CD4-positive, alpha-beta T cell treated with Interleukin-10 for 1 hour (primary cell): ENCODE data around the gene PARD3B.

Experiments used
- DNase-seq: peaks from one replicate; pipeline ENCODE4 v3.0.0-alpha.2; 2020

PARD3B gene

DNA sequence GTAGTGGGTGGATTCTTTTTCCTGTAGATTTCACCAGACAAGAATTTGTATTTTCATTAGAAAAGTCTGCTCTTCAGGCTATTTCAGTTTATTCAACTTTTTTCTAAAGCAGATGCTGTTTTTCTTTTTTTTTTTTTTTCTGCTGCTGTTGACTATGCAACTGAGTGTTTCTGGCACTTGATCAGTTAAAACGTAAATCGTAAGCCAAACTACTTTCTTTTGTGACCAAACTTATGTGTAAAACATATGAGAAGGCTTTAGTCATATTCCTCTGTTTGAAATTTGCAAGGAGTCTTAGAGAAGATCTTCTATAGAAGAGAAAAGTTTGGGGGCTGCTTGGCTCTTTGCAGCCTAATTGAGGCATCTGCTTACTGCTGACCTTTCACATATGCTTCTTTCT is 170.1 kb downstream of the PARD3B start:
- no peak for DNase-seq

DNA sequence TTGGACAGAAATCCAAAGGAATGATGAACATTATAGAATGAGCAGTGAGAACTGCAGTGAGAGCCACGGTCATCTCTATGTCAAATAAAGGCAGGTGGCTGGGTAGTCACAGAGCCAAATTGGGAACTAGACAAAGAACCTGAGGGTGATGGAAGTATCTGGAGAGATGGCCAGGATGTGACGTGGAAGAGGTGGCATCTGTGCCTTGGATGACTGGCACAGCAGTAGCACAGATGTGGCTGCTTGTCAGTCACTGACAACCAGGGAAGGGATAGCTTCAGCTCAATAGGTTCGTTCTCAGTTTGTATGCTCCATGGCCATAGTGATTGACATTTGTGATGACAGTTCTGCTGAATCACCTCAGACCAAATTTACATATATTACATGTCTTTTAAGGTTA is 172.3 kb downstream of the PARD3B start:
- DNase-seq, result no peak

DNA sequence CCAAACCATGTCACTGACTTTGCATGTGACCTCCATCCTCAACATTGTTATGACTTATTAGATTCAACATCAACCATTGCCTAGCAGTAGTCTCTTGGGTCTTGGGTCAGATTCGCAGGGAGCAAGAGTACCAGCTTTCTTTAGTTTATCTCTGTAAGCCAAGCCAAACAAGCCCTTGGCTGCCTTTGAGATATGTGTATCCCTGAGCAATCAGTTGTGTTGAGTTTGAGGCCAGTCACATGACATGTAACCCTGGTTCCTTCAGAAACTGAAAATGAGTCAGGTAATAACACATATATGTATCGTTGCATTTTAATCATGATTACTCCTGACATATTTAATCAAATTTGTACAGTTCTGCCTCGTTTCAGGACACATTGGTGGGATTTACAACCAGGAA is 173.3 kb downstream of the PARD3B start:
- no peak for DNase-seq

DNA sequence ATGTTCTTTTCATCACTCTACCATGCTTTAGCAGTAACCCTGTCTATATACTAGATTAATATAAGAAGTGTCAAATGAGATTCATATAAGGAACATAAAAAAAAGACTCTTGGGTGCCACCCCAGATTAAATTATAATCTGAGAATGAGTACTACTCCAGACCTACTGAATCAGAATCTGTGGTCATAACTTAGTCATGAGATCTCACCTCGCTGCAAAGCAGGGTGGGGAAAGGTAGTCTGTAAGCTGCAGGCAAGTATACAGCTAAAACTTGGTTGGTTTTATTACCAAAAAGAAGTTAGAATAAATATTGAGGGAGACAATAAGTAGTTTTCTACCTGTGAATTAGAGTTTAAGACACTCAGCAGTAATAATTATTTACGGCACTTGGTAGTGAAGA is 175.6 kb downstream of the PARD3B start:
- no peak for DNase-seq

DNA sequence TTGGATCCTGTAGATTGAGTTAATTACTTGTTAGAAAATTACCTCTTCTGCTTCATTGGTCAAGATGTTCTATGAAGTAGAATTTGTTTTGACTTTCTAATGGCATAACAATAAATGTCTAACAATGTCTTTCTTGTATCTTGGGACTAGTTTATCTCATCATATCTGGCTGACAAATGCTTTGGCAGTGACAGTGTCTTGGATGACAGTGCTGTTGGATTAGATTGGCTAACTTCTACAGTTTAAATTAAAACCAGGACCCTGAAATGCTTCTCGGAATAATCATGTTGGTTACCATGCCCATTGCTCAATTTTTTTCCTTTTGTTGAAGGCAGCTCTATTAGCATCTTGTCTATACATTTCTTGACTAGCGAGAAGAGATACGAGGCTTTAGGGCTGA is 176.9 kb downstream of the PARD3B start:
- DNase-seq, result no peak

DNA sequence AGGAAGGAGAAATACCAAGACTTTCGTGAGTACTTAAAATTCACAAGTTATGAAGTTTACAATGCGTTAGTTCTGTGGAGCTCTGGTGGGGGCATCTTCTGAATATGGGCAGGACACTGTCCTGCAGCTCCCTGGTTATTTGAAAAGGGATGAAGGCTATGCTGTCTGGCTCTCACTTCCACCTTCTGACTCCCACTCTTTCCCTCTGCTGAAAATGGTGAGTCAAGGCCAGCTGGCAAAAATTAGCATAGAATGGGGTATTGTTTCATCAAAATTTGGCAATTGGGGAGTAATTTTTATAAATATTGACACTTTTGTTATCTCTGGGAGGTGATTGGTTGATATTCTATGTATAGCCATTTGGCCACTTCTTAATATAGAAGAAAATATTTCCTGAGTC is 177.4 kb downstream of the PARD3B start:
- no peak for DNase-seq

DNA sequence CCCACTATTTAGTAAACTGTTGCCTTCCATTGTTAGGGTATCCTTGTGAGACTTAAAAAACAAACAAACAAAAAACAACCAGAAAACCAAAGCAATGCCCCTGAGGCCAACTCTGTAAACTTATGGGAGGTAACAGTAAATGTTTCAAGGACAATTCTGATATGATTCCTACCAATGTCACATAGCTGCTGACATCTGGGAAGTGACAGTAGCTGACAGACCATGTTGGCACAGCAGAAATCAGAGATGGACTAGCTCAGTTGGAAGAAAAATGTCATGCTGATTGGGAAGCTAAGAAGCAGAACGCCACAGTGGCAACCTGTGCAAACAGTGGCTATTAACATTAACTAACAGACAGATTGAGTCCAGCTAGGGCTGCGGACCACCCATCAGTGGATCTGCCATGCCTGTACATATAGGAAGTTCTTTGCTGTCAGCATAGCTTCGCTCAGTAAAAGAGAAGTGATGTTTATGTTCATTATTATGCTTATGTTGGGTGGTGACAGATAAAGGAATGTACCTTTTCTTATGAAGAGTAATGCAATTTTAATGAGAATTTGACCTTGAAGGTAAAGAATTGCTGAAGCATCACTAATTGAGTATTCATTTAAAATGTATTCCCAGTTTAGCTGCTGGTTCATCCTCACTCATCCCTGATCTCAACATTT is 180.6 kb downstream of the PARD3B start:
- no peak for DNase-seq

DNA sequence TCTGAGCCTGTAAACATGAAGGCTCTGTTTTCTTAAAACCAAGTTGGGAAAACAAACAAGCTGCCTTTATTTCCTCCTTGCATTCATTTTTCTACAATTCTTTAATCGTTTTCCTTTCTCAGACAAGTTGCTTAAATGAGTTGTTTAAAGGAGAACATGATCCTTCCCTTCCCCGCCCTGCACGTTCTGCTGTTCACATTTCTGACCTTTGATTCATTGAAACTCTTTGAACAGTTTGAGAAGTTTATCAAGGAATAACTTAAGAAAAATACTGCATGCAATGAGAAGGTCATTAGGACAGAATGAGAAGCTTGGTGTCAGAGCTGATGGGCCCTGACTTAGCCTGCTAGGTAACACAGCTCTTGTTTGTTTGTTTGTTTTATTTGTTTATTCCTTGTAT is 181.6 kb downstream of the PARD3B start:
- DNase-seq, result no peak

DNA sequence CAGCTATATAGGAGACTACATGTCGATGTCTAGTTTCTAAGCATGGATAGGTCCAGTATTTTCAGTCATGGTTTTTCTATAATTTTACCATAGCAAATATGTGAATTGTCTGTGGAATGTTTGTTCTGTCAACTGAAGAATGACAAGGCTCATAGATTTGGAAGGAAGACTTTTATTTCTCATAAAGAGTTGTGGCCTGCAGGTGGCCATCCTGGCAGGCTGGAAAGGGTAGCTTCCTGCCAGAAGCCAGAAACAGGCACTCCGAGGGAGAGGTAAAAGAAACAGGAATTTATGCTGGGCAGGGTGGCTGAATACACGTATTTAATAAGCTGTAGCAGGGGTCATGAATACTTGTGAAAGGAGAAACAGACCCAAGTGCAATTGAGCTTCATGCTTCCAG is 182.1 kb downstream of the PARD3B start:
- no peak for DNase-seq

DNA sequence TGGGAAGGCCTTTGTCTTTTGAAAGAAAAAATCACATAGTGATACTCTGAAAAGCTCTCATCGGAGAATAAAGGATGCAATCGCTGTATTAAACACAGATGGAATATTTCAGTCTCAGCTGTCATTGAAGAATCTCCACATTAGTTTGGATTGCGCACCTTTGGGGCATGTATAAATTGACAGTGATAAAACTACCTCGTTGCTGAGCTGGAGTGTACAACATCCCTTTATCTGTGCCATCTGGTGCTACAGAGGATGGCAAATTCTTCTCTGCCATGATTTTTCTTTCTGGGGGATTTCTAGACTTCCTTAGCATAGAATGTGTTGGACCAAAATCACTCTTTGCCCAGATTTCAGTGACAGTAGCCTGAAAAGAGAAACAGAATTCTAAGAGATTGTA is 185.3 kb downstream of the PARD3B start:
- no peak for DNase-seq

DNA sequence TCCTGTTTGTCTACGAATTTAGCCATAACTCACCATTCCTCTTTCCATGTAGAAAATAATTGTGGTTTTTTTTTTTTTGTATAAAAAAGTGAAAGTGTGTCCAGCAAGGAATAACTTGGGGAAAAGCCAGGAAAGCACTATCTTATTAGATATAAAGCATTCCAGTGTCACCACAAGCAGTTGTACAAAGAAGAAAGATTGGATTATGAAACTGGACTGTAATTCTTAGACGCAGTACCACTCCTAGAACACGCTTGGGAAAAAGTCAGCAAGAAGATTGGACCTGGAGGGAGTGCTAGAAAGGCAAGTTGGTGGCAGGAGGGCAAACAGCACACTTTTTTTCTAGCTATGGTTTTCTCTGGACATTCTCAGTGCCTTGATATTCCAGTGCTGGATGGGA is 186.7 kb downstream of the PARD3B start:
- DNase-seq, result no peak

DNA sequence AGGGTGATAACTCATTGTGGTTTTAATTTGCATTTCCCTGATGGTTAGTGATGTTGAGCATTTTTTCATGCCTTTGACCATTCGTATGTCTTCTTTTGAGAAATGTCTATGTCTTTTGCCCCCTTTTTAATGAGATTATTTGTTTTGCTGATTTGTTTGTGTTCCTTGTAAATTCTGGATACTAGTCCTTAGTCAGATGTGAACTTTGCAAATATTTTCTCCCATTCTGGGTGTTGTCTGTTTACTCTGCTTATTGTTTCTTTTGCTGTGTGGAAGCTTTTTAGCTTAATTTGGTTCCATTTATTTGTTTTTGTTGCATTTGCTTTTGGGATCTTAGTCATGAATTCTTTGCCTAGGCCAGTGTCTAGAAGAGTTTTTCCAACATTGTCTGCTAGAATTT is 192.0 kb downstream of the PARD3B start:
- DNase-seq, result no peak

DNA sequence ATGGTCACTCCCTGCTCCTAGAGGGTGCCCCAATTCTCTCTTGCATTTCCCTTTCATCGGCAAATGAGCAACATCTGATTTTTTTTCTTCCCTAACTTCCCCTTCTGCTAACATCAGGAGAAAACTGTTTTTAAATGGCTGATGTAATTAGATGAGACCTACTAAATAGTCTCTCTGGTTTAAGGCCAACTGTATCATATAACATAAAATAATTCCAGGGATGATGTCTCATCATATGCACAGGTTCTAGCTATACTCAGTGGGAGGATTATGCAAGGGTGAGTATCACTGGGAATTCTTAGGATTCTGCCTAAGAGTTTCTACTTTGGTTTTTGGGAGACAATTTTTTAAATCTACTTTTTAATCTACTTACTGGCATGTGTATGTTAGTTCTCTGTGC is 193.4 kb downstream of the PARD3B start:
- DNase-seq, result no peak

DNA sequence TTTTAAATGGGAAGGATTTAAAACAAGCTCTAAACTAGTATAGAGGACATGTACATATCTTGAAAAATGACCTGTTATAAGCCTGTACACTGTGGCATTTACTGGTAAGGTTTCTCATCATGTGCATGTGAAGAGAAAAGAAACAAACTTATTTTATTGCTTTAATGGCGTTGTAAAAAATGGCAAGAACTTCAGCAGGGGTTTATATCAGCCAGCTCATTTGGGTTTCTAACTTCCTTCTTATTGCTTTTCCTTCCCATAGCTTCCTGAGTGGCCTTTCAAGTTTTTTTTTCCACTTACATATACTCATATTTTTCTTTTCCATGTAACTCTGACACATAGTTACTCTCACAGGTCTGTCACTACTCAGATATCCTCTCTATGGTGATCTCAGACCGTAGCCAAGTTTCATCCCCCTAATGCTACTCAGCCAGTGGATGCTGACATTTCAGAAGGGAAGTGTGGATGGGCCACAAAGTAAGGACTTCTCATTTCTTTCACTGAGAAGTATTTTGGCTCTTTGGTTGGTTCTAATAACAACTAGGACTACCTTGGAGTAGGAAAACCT is 198.2 kb downstream of the PARD3B start:
- DNase-seq, result no peak

DNA sequence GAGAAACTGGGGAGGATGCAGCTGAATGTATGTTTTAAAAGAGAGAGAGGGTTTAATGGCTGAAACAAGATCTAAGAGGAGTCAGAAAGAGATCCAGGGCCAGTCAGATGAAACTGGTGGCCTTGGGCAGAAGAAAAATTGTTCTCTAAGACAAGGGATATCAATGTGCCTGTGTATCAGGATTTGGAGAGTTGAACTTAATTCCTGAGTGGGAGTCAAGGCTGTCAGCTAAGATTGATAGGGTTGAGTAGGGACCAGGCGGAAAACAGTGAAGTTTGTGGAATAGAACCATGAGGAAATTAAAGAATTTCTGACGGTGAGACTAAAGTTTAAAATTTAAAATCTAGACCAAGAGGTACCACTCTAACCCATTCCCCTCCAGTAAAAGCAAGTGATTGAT is 199.2 kb downstream of the PARD3B start:
- DNase-seq, result no peak

DNA sequence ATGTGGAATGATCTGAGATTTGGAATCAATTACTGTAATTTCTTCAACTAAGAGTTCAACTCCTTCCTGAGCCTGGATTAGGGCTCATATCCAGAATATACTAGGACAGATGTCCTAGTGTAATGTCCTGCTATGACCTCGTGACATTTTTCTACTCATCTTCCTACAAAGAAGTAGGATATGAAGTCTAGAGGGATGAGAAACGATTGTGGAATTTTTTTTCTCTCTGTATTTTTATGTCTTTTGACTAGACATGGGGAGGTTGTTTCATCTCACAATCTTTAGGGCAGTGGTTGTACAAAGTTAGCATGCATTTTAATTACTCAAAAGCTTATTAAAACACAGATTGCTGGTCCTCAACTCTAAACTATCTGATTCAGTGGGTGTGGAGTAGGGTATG is 203.0 kb downstream of the PARD3B start:
- no peak for DNase-seq

DNA sequence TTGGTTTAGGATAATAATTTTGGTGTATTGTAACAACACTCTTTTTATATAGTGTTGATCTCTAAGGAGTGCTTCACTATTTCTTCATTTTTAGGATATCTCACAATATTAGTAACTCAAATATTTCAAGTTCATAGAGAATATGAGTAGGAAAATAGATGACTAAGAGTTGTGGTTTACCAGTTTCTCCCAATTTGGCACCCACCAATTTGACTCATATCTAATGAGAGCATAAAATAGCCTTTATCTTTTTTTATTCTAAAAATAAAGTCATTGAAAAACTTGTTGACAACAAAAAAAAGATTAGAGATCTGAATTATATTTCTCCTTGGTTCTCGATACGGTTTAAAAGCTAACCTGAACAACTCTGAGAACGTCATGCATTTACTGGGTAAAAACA is 204.0 kb downstream of the PARD3B start:
- no peak for DNase-seq

DNA sequence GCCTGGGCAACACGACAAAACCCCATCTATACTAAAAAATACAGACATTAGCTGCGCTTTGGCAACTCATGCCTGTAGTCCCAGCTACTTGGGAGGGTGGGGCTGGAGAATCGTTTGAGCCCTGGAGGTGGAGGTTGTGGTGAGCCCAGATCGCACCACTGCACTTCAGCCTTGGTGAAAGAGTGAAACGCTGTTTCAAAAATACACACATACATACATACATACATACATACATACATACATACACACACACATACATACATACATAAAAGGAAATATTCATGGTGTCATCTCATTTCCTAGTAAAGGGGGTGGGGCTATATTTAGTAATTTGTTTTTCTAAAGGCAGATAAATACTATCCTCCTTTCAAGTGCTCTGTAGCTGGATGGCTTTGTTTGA is 205.1 kb downstream of the PARD3B start:
- DNase-seq, result no peak

DNA sequence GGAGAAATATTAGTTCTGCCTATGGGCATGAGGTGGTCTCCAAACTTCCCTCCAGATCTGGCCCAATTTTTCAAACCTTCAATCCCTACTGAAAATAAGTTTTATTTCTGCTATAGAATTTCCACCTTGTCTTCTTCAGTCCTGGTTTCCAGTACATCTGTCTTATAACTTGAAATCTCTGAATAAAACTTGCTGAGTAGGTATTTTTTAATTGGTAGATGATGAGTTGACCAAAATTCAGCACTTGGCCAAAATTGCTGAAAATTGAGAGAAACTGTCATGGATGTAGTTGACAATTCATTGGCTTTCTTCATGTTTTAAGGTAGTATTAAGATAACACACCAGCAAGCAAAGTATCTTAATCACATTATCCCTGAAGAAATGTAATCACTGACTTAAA is 206.2 kb downstream of the PARD3B start:
- no peak for DNase-seq

DNA sequence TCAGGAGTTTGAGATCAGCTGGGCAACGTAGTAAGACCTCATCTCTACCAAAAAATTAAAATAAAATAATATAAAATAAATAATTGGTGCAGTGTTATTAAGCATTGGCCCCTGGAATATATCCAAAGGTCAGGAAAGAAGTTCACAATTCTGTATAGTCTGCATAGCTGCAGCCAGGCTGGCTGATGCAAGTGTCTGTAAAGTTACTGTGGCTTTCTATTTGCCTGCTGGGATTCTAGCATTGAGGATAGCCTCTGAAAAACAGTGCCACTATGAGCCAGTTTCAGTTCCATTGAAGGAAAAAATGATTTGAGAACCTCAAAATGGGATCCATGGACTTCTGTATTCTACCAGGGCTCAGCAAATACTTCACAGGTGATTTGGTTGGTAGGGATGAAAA is 208.6 kb downstream of the PARD3B start:
- DNase-seq, result no peak

DNA sequence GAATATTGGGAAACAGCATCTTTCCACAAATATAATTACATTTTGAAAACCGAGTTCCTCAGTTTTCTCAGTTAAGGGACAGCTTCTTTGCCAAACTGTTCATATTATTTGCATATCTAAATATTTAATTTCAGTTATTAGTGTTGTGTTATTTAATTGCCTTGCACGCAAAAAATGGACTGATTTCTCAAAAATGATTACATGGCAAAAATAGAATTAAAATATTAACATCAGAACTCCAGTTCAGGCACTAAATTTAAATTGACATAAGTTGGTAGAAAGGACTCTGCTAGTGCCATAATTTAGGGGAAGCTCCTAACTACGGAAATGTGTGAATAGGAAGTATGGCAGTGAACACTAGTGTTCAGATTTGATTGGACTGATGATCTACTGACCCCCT is 209.6 kb downstream of the PARD3B start:
- DNase-seq, result no peak

DNA sequence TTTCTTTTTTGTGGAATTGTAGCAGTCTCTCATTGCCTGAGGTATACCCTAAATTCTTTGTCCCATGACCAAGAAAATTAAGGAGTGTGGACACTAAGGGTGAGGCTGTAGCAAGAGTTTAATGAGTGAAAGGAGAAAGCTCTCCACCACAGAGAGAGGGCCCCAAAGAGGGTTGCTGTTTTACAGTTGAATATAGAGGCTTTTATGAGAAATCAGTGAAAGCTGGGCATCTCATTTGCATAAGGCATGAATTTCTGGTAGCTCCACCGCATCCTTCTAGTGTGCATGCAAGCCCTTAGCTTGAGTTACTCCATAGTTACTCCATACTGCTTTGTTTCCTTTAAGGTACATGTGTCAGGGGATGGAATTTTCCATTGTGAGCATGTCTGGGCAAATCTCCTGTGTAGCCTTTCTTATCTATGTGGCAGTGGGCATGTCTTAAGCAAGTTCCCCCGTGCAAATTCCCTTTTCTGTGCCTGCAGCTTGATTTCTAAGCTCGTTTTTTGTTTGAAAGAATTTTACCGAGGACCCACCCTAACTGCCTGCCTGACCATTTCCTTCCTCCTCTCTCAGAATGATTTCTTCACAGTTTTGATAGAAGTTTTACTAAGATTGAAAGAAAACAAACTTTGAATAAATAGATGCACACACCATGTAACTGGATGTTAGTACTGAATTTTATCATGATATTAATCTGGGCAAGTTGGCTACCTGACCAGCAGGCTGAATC is 218.9 kb downstream of the PARD3B start:
- DNase-seq, result no peak

DNA sequence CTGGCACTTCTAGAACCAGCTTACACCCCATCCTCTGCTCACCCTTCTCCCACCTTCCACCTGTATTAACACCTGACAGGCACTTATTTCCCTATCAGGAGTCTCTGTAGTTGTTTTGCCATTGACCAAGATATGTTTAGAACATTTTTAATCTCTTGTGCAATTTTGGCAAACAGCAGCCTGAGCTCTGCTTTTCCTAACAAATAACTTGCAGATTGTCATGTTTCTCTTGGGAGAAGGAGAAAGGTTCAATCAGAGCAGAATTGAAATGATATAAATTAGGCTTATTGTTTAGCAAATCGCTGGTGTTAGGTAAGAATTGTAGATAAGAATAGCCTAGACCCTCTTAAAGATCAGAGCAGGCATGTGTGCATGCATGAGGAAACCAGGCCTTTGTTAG is 225.5 kb downstream of the PARD3B start:
- DNase-seq, result no peak

DNA sequence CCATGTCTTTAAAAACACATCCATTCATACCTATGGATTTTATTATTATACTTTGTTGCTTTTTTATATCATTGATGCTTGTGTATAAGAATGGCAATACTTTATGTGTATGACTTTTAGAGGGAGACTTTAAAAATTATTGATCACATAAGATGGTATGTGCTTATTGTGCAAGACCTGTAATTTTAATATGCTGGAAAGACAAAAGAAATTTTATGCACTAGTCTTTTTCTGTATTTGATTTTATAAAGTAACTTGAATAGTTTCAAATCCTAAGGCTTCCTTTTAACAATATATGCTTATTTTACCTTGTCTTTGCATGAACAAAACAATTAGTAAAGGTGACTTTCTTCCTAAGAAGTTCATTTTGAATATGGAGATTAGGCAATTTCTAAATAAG is 226.4 kb downstream of the PARD3B start:
- no peak for DNase-seq

DNA sequence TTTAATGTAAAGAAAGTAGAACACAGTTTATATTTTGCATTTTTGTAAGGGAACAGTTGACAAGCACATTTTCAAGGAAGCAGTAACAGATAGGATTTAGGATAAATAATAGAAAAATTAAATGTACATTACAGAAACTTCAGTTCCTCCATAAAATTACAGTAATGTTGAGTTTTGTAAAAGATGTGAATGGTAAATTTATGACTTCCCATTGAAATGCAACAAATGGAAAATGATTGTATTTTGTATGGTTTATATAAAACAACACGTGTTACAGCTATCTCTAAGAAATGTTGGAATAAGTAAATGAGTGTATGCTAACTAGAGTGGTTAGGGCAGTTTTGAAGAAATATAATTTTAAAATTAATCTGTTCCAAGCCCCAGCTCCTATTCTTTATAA is 227.3 kb downstream of the PARD3B start:
- no peak for DNase-seq
